Muscle of arm (tissue), 14 donors: ENCODE measurements around the gene CAD. TPM values are rescaled to one million over a fixed set of nuclear protein-coding genes. Genes with fewer than 3 reads are reported as not detected.
"Not testable (repeated sequence)": the region's sequence is repeated elsewhere in the genome, so short reads cannot be mapped to it uniquely, and the experiment has no call there.

Experiments used
- DNase-seq: peaks from one replicate; pipeline ENCODE4 v3.0.0-alpha.2; 2013
- long read RNA-seq, 11 donors: transcript quantifications; one replicate each; lab custom pipeline, GENCODE V29; 2026
- polyA plus RNA-seq, 12 donors: library from polyadenylated mRNA; unstranded; fragments of 120-200 nt; gene quantifications; one replicate each; pipeline ENCODE4 v1.2.1, GENCODE V29; 2013; ENCODE audit not compliant: insufficient read length in 12 of 12

CAD gene
- polyA plus RNA-seq: 10 to 100 TPM in 11 of 12 donors, not detected in 1; 18.7 to 45.3 (median 24.5) TPM
- long read RNA-seq, donor 1: 0 reads
- long read RNA-seq, donor 2: 0 reads
- long read RNA-seq, donor 3, full-length matches to known transcripts: 1 of 1 reads
- long read RNA-seq, donor 3, partial matches to known transcripts: 0 of 1 reads
- long read RNA-seq, donor 3, other reads (novel, unspliced or antisense): 0 of 1 reads
- long read RNA-seq, donor 4: 0 reads
- long read RNA-seq, donor 5: 0 reads
- long read RNA-seq, donor 6, full-length matches to known transcripts: 1 of 1 reads
- long read RNA-seq, donor 6, partial matches to known transcripts: 0 of 1 reads
- long read RNA-seq, donor 6, other reads (novel, unspliced or antisense): 0 of 1 reads
- long read RNA-seq, donor 7: 0 reads
- long read RNA-seq, donor 8: 0 reads
- long read RNA-seq, donor 9: 0 reads
- long read RNA-seq, donor 10: 0 reads
- long read RNA-seq, donor 11: 0 reads

GRCh38 chr2:27217173-27218121, at the start of gene CAD:
TSS of gene CAD (plus strand) at chr2:27217369. CDS start at chr2:27217552, 183 bp downstream.
- peak; percentile 82 for DNase-seq

GRCh38 chr2:27170581-27171337, 46.4 kb upstream of the CAD start:
- DNase-seq: no peak

DNA sequence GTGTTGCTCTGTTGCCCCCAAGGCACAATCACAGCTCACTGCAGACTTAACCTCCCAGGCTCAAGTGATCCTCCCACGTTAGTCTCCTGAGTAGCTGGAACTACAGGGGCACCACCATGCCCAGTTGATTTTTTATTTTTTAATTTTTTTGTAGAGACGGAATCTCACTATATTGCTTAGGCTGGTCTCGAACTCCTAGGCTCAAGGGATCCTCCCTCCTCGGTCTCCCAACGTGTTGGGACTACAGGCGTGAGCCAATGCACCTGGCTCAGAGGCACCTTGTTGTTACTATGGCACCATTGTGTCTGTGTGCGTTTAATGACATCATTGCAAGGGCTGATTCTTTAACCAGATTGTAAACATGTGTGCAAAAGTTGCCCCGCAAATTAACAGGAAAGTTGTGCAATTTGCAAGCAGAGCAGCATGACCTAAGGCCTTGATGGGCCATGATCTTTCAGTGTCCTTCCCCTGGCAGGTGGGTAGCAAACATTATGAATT, 45.8 kb upstream of the CAD start:
- no peak for DNase-seq

DNA sequence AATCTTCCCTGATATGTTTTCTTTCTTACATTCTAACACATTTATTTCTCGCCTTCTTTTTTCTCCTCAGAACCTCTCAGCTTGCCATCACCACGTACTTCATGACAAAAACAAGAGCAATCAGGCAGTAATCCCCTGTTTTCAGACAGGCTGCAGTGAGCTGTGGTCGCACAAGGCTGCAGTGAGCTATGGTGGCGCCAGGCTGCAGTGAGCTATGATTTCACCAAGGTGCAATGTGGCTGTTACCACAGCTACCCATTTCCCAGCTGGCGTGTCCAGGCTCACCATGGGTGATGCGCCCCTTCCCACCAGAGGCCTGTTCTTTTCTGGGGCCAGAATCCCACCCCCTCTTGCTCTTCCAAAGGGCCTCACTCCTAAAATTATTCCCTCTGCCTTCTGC, 42.5 kb upstream of the CAD start:
- no peak for DNase-seq

- DNase-seq: no peak
Measured at GRCh38 chr2:27175330-27175729, 41.8 kb upstream of the CAD start.

GRCh38 chr2:27175781-27176180, 41.4 kb upstream of the CAD start:
- not testable (repeated sequence) for DNase-seq

GRCh38 chr2:27177441-27178351, 39.5 kb upstream of the CAD start:
- no peak for DNase-seq

DNA sequence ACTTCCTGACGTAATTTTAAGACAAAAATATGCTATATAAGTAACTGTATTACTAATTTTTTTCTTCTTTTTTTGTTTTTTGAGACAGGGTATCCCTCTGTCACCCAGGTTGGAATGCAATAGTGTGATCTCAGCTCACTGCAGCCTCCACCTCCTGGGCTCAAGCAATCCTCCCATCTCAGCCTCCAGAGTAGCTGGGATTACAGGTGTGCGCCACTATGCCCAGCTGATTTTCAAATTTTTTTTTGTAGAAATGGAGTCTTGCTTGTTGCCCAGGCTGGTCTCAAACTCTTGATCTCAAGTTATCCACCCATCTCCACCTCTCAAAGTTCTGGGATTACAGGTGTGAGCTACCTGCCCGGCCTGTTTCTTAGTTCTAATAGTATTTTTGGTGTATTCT, 38.7 kb upstream of the CAD start:
- DNase-seq: no peak

DNA sequence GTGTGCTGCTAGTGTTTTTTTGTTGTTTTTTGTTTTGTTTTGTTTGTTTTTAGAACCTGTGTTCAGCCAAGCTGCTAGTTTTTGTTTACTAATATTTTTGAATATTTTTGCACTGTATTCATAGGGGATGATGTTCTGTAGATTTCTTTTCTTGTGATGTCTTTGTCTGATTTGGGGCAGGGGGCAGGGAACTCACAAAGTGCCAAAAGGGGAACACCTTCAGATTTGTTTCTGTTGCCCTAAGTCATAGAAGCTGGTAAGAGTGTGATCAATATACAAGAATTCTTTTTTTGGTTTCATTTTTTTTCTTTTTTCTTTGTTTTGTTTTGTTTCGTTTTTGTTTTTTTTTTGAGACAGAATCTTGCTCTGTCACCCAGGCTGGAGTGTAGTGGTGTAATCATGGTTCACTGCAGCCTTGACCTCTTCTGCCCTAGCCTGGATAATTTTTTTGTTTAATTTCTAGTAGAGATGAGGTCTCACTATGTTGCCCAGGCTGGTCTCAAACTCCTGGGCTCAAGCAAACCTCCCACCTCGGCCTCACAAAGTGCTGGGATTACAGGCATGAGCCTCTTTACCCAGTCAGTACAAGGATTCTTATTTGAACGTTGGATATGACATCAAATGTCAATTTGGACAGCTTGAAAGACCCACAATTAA, 37.7 kb upstream of the CAD start:
- DNase-seq: no peak

GRCh38 chr2:27182346-27182745, 34.8 kb upstream of the CAD start:
- DNase-seq: no peak

DNA sequence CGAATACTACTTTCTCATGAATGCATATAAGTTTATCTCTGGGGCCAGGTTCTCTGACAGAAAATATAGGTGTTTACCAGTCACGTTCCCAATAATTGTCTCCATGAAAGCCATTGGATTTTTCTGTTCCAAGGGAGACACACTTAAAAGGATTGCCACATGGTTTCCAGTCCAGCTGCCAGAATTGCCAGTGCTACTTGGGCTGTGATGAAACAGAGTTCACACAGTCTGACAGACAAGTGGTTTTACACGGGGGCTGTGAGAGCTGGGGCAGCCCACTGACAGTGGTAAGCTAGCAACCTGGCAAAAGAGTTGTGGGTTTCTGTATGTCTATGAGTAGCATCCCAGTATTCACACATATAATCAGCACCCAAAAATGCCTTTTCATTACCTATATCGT, 33.1 kb upstream of the CAD start:
- DNase-seq: no peak

DNA sequence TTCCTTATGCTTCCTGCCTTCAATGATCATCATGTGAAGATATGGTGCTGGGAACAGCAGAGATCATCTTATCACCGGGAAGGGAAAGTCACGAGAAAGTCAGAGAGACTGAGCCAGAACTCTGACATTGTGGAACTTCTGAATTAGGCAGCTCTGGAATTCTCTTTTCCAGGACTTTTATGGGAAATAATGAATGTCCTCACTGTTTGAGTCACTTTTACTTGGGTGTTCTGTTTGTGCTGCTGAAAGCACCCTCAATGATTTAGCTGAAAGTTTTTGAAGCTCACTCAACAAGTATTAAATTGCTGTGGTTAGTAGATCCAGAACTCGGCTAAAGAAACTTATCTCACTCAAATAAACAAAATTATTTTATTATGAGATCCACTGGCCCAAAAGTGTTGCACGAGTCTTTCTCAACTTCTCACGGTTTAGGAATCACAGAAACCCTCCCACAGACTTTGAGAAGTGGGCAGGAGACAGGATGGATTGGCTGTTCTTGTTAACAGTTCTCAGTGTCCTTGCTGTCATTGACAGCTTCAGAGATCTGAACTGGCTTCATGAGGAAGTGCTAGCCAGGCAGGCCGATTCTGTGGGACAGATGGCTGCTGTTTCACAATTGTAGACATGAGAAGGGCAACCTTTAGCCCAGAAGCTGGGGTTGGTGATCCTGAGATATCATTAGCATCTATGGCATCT, 31.7 kb upstream of the CAD start:
- no peak for DNase-seq

DNA sequence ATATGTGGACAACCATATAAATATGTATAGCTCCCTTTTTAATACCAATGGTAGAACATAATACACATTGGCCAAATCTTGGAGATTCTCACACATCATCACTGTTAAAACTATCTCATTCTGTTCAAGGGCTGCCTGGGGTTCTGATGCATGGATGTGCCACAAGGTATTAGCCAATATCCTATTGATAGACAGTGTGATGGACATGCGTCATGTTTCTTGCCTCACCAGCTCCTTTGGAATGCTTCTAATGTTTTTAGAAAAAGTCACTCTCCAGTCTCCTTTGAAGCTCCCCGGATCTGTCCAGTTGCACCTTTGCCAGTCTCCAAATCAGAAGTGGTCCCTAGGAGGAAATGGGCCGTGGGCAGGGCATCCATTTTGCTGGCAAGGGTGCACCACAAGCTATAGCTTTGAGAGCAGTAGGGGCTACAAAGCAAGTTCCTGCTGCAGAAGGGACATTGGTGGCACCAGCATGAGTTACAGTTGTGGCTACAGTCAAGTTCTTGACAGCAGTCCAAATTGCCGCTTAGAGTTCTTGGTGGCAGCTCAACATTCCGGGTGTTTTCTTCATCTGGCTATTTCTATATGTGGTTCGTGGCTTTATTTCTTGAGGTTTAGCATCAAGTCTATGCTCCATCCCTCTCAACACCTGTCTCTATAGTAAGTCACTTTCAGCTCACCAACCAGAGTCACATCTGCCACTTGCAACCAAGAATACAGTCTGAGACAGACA, 30.4 kb upstream of the CAD start:
- no peak for DNase-seq

DNA sequence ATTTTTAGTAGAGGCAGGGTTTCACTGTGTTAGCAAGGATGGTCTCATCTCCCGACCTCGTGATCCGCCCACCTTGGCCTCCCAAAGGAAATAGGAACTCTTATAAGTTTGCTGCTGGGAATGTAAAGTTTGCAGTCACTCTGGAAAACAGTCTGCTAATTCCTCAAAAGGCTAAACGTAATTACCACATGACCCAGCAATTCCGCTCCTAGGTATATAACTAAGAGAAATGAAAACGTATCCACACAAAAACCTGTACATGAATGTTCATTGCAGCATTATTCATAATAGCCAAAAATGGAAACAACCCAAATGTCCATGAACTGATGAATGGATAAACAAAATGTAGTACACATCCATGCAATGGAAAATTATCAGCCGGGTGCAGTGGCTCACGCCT, 27.2 kb upstream of the CAD start:
- DNase-seq: no peak

- peak; percentile 52 for DNase-seq
Measured at GRCh38 chr2:27191070-27191829, 25.9 kb upstream of the CAD start.

GRCh38 chr2:27194538-27195354, 22.4 kb upstream of the CAD start:
- no peak for DNase-seq

DNA sequence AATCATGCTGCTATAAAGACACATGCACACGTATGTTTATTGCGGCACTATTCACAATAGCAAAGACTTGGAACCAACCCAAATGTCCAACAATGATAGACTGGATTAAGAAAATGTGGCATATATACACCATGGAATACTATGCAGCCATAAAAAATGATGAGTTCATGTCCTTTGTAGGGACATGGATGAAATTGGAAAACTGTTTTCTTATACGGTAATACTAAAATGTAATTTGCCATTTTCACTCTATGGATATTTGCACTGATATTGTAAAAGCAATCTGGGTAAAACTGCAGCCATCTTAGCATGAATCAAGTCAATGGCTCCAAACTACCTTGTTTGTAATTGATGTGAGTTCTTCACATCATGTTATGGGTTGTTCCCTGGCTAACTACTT, 21.4 kb upstream of the CAD start:
- DNase-seq: not testable (repeated sequence)
